HG03039 (cell line): Measurements from ENCODE around the gene NDUFS8.

Source experiments
- ATAC-seq: cut with Tn5 transposase; IDR thresholded peaks from one replicate; pipeline ENCODE4 v1.9.1; 2021; ENCODE audit warnings: mild to moderate bottlenecking, moderate library complexity; ENCODE audit not compliant: unreplicated experiment

Gene NDUFS8

GRCh38 chr11:68074584-68075352 lies 44.3 kb downstream of the NDUFS8 start:
- ATAC-seq, result no peak

GRCh38 chr11:68076371-68077042 lies 46.0 kb downstream of the NDUFS8 start:
- no peak for ATAC-seq

DNA sequence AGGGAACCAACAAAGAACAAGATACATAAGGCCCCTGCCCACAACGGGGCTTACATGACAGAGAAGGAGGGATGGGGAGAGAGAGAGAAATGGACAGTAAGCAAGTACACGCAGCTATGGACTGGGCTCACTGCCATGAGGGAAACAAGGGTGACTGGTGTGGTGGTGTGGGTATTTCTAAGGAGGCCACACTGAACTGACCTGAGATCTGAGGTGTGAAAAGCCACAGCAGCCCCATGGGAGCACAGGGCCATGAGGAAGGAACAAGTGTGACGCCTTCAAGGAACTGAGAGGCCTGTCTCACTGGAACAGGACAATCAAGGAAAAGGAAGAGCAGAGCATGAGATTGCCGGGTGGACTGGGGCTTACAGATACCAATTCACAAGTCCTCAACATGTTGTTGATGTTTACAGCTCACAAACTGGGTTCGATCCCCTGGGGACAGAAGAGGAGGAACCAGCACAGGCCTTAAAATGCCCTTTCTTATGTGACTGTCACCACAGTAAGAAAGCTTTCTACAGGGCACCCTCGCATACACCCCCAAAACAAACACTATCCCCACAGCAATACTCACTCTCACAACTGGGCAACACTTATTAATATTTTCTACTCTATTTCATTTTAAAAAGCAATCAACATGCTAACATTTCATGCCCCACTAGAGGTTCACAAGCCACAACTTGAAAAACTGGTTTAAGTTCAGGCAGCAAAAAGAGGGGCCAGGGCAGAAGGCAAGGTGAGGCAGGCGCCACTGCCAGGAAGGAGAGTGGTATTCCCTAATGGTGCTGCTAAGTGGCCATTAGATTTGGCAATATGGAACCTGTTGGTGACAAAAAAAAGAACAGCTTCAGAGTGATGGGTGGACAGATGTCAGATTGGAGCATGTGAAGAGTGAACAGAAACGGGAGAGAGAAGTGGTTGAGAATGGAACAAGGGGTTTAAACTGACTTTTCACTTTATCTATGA lies 47.4 kb downstream of the NDUFS8 start:
- no peak for ATAC-seq

DNA sequence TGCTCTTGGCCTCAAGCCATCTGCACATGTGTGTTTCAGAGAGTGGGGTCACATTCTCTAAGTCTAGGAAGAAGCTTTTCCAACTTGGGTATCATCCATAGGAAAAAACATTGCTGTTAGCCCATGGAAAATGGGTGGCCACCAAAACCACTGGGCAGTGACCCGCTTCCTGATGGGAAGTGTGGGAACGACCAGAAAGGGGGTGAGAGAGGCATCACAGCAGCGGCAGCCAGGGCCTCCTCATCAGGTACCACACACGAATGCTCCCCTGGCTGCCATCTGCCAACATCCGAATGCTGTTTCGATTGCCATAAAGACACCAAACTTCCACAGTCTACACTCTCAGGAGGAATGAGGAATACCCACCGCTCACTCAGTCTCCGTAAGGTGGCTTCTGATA lies 50.4 kb downstream of the NDUFS8 start:
- no peak for ATAC-seq

DNA sequence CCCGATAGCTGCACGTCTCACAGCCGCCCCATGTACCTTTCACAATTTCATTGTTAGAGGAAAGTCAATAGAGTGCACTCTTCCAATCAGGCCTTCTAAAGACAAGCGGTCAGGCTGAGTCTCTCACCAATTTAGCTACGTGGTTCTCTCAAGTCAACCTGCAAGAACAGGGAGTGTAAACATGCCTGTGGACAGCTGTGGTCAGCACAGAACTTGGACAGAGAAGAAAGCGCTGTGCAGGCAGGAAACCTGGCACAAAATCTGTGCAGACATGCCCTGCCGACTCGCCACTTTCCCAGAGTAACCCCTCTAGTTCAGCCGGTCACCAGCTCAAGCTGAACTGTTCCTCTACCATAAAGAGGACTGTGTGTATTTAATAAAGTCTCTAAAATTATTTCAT lies 51.2 kb downstream of the NDUFS8 start:
- no peak for ATAC-seq

- ATAC-seq, result no peak
Observed at GRCh38 chr11:68082481-68082880, 52.0 kb downstream of the NDUFS8 start.

GRCh38 chr11:68083517-68083916 lies 53.0 kb downstream of the NDUFS8 start:
- no peak for ATAC-seq
